Measurements from ENCODE around the gene USP5. TPM values are rescaled to one million over a fixed set of nuclear protein-coding genes. Genes with fewer than 3 reads are reported as not detected.

USP5 gene
- polyA plus RNA-seq, 1 of the 3 experiments (the other 2 are of a cell fraction), result 97.2 TPM

- H3K4me2 ChIP-seq, result no peak overlapping the region
- peaks cover 8% of the 10 kb centered on the region for H3F3A ChIP-seq (replicated peaks; ENCODE audit: insufficient read depth)
- 97% methylated on average over 4 of the region's 4 CpGs for WGBS (ENCODE audit: low lambda C conversion rate)
- no peak overlapping the region for H2AFZ ChIP-seq (ENCODE audit: low read depth)
- no peaks in the 10 kb centered on the region for H3K27me3 ChIP-seq (ENCODE audit: insufficient read depth)
- no peaks in the 10 kb centered on the region for H3K79me2 ChIP-seq (ENCODE audit: insufficient read depth)
- H3K9me2 ChIP-seq, result no peaks in the 10 kb centered on the region
- H3K27ac ChIP-seq (ENCODE audit: low read depth in 2 of 2, low read length in 1 of 2), result no peak overlapping the region
- H4K20me1 ChIP-seq (ENCODE audit: insufficient read depth), result no peaks in the 10 kb centered on the region
- no peak overlapping the region for H3K4me3 ChIP-seq (ENCODE audit: low read depth in 2 of 2, low read length in 1 of 2)
- no peak overlapping the region for H3K9ac ChIP-seq
- H3K9me3 ChIP-seq, result no peaks in the 10 kb centered on the region
- POLR2A ChIA-PET, result interaction anchor here (3.4 to 4.2 kb wide), 2 partner anchors 10 to 30 kb away, joined by 9 to 22 read pairs; partner anchors contain the start of genes CDCA3, SPSB2 and USP5
- DNase-seq, result no peak
- CTCF ChIA-PET, result interaction anchor here (1.1 to 19.4 kb wide), 5 partner anchors 9 to 96 kb away, joined by 3 to 225 read pairs (median 5); partner anchors contain the start of genes CDCA3, P3H3 and SPSB2
- peaks cover 30 to 70% of the 10 kb centered on the region in 2 experiments for H3K36me3 ChIP-seq (replicated peaks in 1 of 2; ENCODE audit: control insufficient read depth in 1 of 2, insufficient read depth in 2 of 2, low read length in 1 of 2)
- no peak for TF ChIP-seq SIN3A (IDR thresholded peaks at IDR 0.05; ENCODE audit: borderline replicate concordance, low read depth, low read length)
- no peak for TF ChIP-seq MAX (IDR thresholded peaks at IDR 0.05; ENCODE audit: low read depth)
- no peak for TF ChIP-seq RFX5 (IDR thresholded peaks at IDR 0.05; ENCODE audit: low read length)
- no peak for TF ChIP-seq EZH2phosphoT487 (IDR thresholded peaks at IDR 0.05; ENCODE audit: borderline replicate concordance, low read depth)
- TF ChIP-seq CHD2 (IDR thresholded peaks at IDR 0.05; ENCODE audit: low read length, partially characterized antibody), result no peak
- TF ChIP-seq FOXJ3 (CRISPR knock-in tag; IDR thresholded peaks at IDR 0.05), result no peak
- no peaks in the 10 kb centered on the region for H3K4me1 ChIP-seq (ENCODE audit: control insufficient read depth in 1 of 2, insufficient read depth in 2 of 2, low read depth in 1 of 2, low read length in 1 of 2)
Measured at GRCh38 chr12:6842075-6842474, 9.9 kb upstream of the USP5 start.

GRCh38 chr12:6843118-6843902, 8.6 kb upstream of the USP5 start:
- DNase-seq, result peak; percentile 53
- peaks cover 11% of the 10 kb centered on the region for H3F3A ChIP-seq (replicated peaks; ENCODE audit: insufficient read depth)
- ChIA-PET CTCF (interaction anchor here (1.3 to 19.4 kb wide), 7 partner anchors 13 to 90 kb away, joined by 3 to 225 read pairs (median 7); partner anchors contain the start of genes MLF2, P3H3, SPSB2 and TPI1), POLR2A (interaction anchor here (0.7 to 4.2 kb wide), 2 partner anchors 9 to 48 kb away, joined by 3 to 22 read pairs; partner anchors contain the start of genes CDCA3 and USP5)
- H3K4me2 ChIP-seq, result no peak overlapping the region
- peaks cover 30 to 61% of the 10 kb centered on the region in 2 experiments for H3K36me3 ChIP-seq (replicated peaks in 1 of 2; ENCODE audit: control insufficient read depth in 1 of 2, insufficient read depth in 2 of 2, low read length in 1 of 2)
- no peak overlapping the region for H3K9ac ChIP-seq
- H3K27ac ChIP-seq (ENCODE audit: low read depth in 2 of 2, low read length in 1 of 2), result no peak overlapping the region
- 87% methylated on average over 11 of the region's 16 CpGs for whole genome bisulfite sequencing (ENCODE audit: low lambda C conversion rate)
- TF ChIP-seq REST (IDR thresholded peaks at IDR 0.05; ENCODE audit: low read depth, low read length), result no peak
- no peak for TF ChIP-seq CTCF (IDR thresholded peaks at IDR 0.05)
- TF ChIP-seq SMC3 (IDR thresholded peaks at IDR 0.05; ENCODE audit: low read depth, low read length), result no peak
- TF ChIP-seq TCF12 (IDR thresholded peaks at IDR 0.05), result no peak
- no peak for TF ChIP-seq FOXM1 (IDR thresholded peaks at IDR 0.05; ENCODE audit: low read depth)
- no peak for TF ChIP-seq RAD21 (IDR thresholded peaks at IDR 0.05; ENCODE audit: low read length)
- no peaks in the 10 kb centered on the region for H3K4me1 ChIP-seq (ENCODE audit: control insufficient read depth in 1 of 2, insufficient read depth in 2 of 2, low read depth in 1 of 2, low read length in 1 of 2)
- H3K27me3 ChIP-seq (ENCODE audit: insufficient read depth), result no peaks in the 10 kb centered on the region
- no peaks in the 10 kb centered on the region for H3K9me2 ChIP-seq
- H3K79me2 ChIP-seq (ENCODE audit: insufficient read depth), result peaks cover 10% of the 10 kb centered on the region; the same call in 1 of the 2 replicates
- no peaks in the 10 kb centered on the region for H3K9me3 ChIP-seq
- H3K4me3 ChIP-seq (ENCODE audit: low read depth in 2 of 2, low read length in 1 of 2), result no peak overlapping the region
- no peaks in the 10 kb centered on the region for H4K20me1 ChIP-seq (ENCODE audit: insufficient read depth)
- no peak overlapping the region for H2AFZ ChIP-seq (ENCODE audit: low read depth)
